ENCODE data around the gene PRDM15.

GRCh38 chr21:41766883-41767605 is 112.1 kb downstream of the PRDM15 start, which contains the start of gene RIPK4:
- TF ChIP-seq EZH2 (IDR thresholded peaks at IDR 0.05; ENCODE audit: low read length) = no peak
- TF ChIP-seq CTCF (optimal IDR thresholded peaks at IDR 0.05 in 1 of 3, IDR thresholded peaks at IDR 0.05 in 1 of 3, conservative IDR thresholded peaks at IDR 0.05 in 1 of 3; ENCODE audit: extremely low read depth in 1 of 3, insufficient read depth in 2 of 3, low read length in 3 of 3) = no peak
